Measurements from ENCODE around the gene AGPS. TPM values are rescaled to one million over a fixed set of nuclear protein-coding genes. Genes with fewer than 3 reads are reported as not detected.

AGPS gene
- total and polyA plus RNA-seq, 2 of the 13 experiments (the other 11 are each of a cell fraction or from before 2014, with no cell fraction given): 39.4 to 99.0 TPM

DNA sequence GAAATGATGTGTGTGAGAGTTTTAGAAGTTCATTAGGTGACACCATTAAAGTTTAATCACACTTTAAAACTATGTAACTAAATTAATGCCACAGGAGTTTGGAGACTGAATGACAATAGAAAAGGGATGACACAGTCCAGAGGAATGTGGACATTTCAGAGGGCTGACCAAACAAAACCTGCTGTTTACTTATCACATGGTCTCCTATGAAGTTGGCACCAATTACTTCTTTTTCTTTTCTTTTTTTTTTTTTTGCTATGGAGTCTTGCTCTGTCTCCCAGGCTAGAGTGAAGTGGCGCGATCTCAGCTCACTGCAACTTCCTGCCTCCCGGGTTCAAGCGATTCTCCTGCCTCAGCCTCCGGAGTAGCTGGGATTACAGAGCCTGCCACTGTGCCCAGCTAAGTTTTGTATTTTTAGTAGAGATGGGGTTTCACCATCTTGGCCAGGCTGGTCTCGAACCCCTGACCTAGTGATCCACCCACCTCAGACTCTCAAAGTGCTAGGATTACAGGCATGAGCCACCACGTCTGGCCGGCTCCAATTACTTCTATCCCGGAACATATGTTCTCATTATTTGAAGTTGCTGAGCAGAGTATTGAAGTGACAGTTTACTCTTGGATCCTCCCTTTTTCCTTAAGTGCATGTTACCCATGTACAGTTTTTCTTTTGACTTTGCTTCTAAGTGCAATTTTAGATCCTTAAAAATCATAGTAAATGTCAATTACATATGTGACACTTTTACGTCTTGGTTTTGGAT, 4.3 kb downstream of the AGPS start (continued):
- TF ChIP-seq, protein P1, sequence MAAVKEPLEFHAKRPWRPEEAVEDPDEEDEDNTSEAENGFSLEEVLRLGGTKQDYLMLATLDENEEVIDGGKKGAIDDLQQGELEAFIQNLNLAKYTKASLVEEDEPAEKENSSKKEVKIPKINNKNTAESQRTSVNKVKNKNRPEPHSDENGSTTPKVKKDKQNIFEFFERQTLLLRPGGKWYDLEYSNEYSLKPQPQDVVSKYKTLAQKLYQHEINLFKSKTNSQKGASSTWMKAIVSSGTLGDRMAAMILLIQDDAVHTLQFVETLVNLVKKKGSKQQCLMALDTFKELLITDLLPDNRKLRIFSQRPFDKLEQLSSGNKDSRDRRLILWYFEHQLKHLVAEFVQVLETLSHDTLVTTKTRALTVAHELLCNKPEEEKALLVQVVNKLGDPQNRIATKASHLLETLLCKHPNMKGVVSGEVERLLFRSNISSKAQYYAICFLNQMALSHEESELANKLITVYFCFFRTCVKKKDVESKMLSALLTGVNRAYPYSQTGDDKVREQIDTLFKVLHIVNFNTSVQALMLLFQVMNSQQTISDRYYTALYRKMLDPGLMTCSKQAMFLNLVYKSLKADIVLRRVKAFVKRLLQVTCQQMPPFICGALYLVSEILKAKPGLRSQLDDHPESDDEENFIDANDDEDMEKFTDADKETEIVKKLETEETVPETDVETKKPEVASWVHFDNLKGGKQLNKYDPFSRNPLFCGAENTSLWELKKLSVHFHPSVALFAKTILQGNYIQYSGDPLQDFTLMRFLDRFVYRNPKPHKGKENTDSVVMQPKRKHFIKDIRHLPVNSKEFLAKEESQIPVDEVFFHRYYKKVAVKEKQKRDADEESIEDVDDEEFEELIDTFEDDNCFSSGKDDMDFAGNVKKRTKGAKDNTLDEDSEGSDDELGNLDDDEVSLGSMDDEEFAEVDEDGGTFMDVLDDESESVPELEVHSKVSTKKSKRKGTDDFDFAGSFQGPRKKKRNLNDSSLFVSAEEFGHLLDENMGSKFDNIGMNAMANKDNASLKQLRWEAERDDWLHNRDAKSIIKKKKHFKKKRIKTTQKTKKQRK (IDR thresholded peaks at IDR 0.05; ENCODE audit: low read length): no peak
- TF ChIP-seq, protein P2, sequence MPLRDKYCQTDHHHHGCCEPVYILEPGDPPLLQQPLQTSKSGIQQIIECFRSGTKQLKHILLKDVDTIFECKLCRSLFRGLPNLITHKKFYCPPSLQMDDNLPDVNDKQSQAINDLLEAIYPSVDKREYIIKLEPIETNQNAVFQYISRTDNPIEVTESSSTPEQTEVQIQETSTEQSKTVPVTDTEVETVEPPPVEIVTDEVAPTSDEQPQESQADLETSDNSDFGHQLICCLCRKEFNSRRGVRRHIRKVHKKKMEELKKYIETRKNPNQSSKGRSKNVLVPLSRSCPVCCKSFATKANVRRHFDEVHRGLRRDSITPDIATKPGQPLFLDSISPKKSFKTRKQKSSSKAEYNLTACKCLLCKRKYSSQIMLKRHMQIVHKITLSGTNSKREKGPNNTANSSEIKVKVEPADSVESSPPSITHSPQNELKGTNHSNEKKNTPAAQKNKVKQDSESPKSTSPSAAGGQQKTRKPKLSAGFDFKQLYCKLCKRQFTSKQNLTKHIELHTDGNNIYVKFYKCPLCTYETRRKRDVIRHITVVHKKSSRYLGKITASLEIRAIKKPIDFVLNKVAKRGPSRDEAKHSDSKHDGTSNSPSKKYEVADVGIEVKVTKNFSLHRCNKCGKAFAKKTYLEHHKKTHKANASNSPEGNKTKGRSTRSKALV (CRISPR knock-in tag; IDR thresholded peaks at IDR 0.05): no peak
- TF ChIP-seq, protein P3, sequence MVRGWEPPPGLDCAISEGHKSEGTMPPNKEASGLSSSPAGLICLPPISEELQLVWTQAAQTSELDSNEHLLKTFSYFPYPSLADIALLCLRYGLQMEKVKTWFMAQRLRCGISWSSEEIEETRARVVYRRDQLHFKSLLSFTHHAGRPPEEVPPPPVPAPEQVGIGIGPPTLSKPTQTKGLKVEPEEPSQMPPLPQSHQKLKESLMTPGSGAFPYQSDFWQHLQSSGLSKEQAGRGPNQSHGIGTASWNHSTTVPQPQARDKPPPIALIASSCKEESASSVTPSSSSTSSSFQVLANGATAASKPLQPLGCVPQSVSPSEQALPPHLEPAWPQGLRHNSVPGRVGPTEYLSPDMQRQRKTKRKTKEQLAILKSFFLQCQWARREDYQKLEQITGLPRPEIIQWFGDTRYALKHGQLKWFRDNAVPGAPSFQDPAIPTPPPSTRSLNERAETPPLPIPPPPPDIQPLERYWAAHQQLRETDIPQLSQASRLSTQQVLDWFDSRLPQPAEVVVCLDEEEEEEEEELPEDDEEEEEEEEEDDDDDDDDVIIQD (CRISPR knock-in tag; IDR thresholded peaks at IDR 0.05; ENCODE audit: low read depth): peak; percentile 80; the same call in 1 of the 2 replicates
- TF ChIP-seq ZSCAN31 (CRISPR knock-in tag; IDR thresholded peaks at IDR 0.05; ENCODE audit: low read depth) (no peak), IRF2 (CRISPR knock-in tag; IDR thresholded peaks at IDR 0.05) (peak; percentile 72; the same call in 1 of the 2 replicates), RCOR2 (CRISPR knock-in tag; IDR thresholded peaks at IDR 0.05) (peak; percentile 89), ZNF501 (CRISPR knock-in tag; IDR thresholded peaks at IDR 0.05) (no peak), GFI1 (CRISPR knock-in tag; IDR thresholded peaks at IDR 0.05; ENCODE audit: borderline replicate concordance) (peak; percentile 74; the same call in 1 of the 2 replicates), FOXA1 (IDR thresholded peaks at IDR 0.05) (peak; percentile 81), FOXA1 (CRISPR knock-in tag; IDR thresholded peaks at IDR 0.05) (peak; percentile 87), NR2F6 (IDR thresholded peaks at IDR 0.05) (no peak; the same call in 1 of the 2 replicates), NR2F6 (CRISPR knock-in tag; IDR thresholded peaks at IDR 0.05) (peak; percentile 56; the same call in 1 of the 2 replicates), ARID2 (CRISPR knock-in tag; IDR thresholded peaks at IDR 0.05; ENCODE audit: borderline replicate concordance) (peak; percentile 65; the same call in 1 of the 2 replicates), ZMAT3 (CRISPR knock-in tag; conservative IDR thresholded peaks at IDR 0.05) (no peak), ELF3 (CRISPR knock-in tag; IDR thresholded peaks at IDR 0.05) (peak; percentile 81), PPARG (CRISPR knock-in tag; conservative IDR thresholded peaks at IDR 0.05) (peak; percentile 55; the same call in 1 of the 2 replicates), MIXL1 (CRISPR knock-in tag; IDR thresholded peaks at IDR 0.05) (peak; percentile 40; the same call in 1 of the 2 replicates), ZNF274 (CRISPR knock-in tag; IDR thresholded peaks at IDR 0.05) (no peak), CREB1 (IDR thresholded peaks at IDR 0.05) (0 out of 2 replicates have a peak, but pooled peaks have one; percentile 1), CREB1 (CRISPR knock-in tag; IDR thresholded peaks at IDR 0.05) (peak; percentile 44; the same call in 1 of the 2 replicates)
- TF ChIP-seq, protein P4, sequence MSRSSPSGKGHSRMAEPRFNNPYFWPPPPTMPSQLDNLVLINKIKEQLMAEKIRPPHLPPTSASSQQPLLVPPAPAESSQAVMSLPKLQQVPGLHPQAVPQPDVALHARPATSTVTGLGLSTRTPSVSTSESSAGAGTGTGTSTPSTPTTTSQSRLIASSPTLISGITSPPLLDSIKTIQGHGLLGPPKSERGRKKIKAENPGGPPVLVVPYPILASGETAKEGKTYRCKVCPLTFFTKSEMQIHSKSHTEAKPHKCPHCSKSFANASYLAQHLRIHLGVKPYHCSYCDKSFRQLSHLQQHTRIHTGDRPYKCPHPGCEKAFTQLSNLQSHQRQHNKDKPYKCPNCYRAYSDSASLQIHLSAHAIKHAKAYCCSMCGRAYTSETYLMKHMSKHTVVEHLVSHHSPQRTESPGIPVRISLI (CRISPR knock-in tag; IDR thresholded peaks at IDR 0.05; ENCODE audit: borderline replicate concordance): peak; percentile 89
- TF ChIP-seq, protein P5, sequence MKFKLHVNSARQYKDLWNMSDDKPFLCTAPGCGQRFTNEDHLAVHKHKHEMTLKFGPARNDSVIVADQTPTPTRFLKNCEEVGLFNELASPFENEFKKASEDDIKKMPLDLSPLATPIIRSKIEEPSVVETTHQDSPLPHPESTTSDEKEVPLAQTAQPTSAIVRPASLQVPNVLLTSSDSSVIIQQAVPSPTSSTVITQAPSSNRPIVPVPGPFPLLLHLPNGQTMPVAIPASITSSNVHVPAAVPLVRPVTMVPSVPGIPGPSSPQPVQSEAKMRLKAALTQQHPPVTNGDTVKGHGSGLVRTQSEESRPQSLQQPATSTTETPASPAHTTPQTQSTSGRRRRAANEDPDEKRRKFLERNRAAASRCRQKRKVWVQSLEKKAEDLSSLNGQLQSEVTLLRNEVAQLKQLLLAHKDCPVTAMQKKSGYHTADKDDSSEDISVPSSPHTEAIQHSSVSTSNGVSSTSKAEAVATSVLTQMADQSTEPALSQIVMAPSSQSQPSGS (CRISPR knock-in tag; IDR thresholded peaks at IDR 0.05): peak; percentile 77; the same call in 1 of the 2 replicates
